Neural cell (in vitro differentiated cells): ENCODE measurements around the gene WBP11. TPM values are rescaled to one million over a fixed set of nuclear protein-coding genes. Genes with fewer than 3 reads are reported as not detected.

Experiments
- H2AFZ ChIP-seq: fragments of 200-600, 300-800 bp; sonication (generic), shearing (Covaris generic); 2 replicates; pipeline ENCODE4 v1.6.0; 2014; ENCODE audit warnings: low read depth, mild to moderate bottlenecking, antibody characterized with exemption, low read length, moderate library complexity
- H3F3A ChIP-seq: fragments of 200-600 bp; shearing (Covaris generic); 2 replicates; pipeline ENCODE4 v1.6.1; 2016; ENCODE audit warnings: mild to moderate bottlenecking, moderate library complexity, mixed read lengths, antibody characterized with exemption, low read length; ENCODE audit not compliant: insufficient read depth, poor library complexity, severe bottlenecking
- H3K27ac ChIP-seq: fragments of 200-600, 300-800 bp; sonication (generic), shearing (Covaris generic); 2 replicates; pipeline ENCODE4 v1.5.1; 2014; ENCODE audit warnings: mild to moderate bottlenecking, low read length, moderate library complexity
- H3K27me3 ChIP-seq: fragments of 300-800, 200-600 bp; sonication (generic), shearing (Covaris generic); 2 replicates; pipeline ENCODE4 v1.6.0; 2014; ENCODE audit warnings: mild to moderate bottlenecking, low read depth, low read length, moderate library complexity; ENCODE audit not compliant: insufficient read depth
- H3K36me3 ChIP-seq: fragments of 300-800, 200-600 bp; sonication (generic), shearing (Covaris generic); 2 replicates; pipeline ENCODE4 v1.5.1; 2014; ENCODE audit warnings: mild to moderate bottlenecking, antibody characterized with exemption, low read length, moderate library complexity; ENCODE audit not compliant: insufficient read depth
- H3K4me2 ChIP-seq: fragments of 300-800, 200-600 bp; sonication (generic), shearing (Covaris generic); 2 replicates; pipeline ENCODE4 v1.6.0; 2014; ENCODE audit warnings: mild to moderate bottlenecking, low read length
- H3K4me3 ChIP-seq: fragments of 300-800, 200-600 bp; sonication (generic), shearing (Covaris generic); 2 replicates; pipeline ENCODE4 v1.5.1; 2014; ENCODE audit warnings: mild to moderate bottlenecking, low read length, moderate library complexity
- H3K79me2 ChIP-seq: fragments of 200-600 bp; shearing (Covaris generic); replicated peaks from 2 replicates; pipeline ENCODE4 v1.6.0; 2014; ENCODE audit warnings: mild to moderate bottlenecking, low read length, moderate library complexity; ENCODE audit not compliant: insufficient read depth
- H3K9ac ChIP-seq: fragments of 300-800, 200-600 bp; sonication (generic), shearing (Covaris generic); 2 replicates; pipeline ENCODE4 v1.6.1; 2016; ENCODE audit warnings: mild to moderate bottlenecking, low read length, mixed read lengths
- H3K9me2 ChIP-seq: fragments of 200-600 bp; shearing (Covaris generic); 2 replicates; pipeline ENCODE4 v1.6.1; 2016; ENCODE audit warnings: mild to moderate bottlenecking, low read length, mixed read lengths; ENCODE audit not compliant: insufficient read depth
- H3K9me3 ChIP-seq: fragments of 200-600, 300-800 bp; sonication (generic), shearing (Covaris generic); 2 replicates; pipeline ENCODE4 v1.6.1; 2016; ENCODE audit warnings: mild to moderate bottlenecking, mixed run types, low read length, moderate library complexity, mixed read lengths
- H4K20me1 ChIP-seq: fragments of 200-600 bp; shearing (Covaris generic); 2 replicates; pipeline ENCODE4 v1.6.1; 2016; ENCODE audit warnings: mild to moderate bottlenecking, mixed run types; ENCODE audit not compliant: insufficient read depth
- CTCF ChIP-seq: fragments of 450-650 bp; IDR thresholded peaks from 2 replicates; pipeline ENCODE4 v1.5.1; 2014; ENCODE audit warnings: antibody characterized with exemption, mild to moderate bottlenecking, moderate library complexity; ENCODE audit not compliant: poor library complexity, severe bottlenecking
- EP300 ChIP-seq: fragments of 450-650 bp; conservative IDR thresholded peaks from 2 replicates; pipeline ENCODE4 v1.6.1; 2014; ENCODE audit warnings: antibody characterized with exemption, mild to moderate bottlenecking, moderate library complexity; ENCODE audit not compliant: poor library complexity, severe bottlenecking
- EZH2 ChIP-seq: fragments of 200-600, 300-800 bp; shearing (Covaris generic), sonication (generic); IDR thresholded peaks from 2 replicates; pipeline ENCODE4 v1.6.1; 2014; ENCODE audit warnings: antibody characterized with exemption, low read length, borderline replicate concordance, mild to moderate bottlenecking; ENCODE audit not compliant: insufficient read depth, poor library complexity, severe bottlenecking
- MXI1 ChIP-seq: fragments of 450-650 bp; conservative IDR thresholded peaks from 2 replicates; pipeline ENCODE4 v1.6.1; 2014; ENCODE audit warnings: antibody characterized with exemption, mild to moderate bottlenecking; ENCODE audit not compliant: poor library complexity, severe bottlenecking
- POLR2AphosphoS5 ChIP-seq: IDR thresholded peaks from 2 replicates; pipeline ENCODE4 v1.6.1; 2012
- RAD21 ChIP-seq: fragments of 450-650 bp; conservative IDR thresholded peaks from 2 replicates; pipeline ENCODE4 v1.6.1; 2014; ENCODE audit warnings: antibody characterized with exemption, mild to moderate bottlenecking, moderate library complexity
- REST ChIP-seq: IDR thresholded peaks from 2 replicates; pipeline ENCODE4 v1.6.1; 2012; ENCODE audit warnings: borderline replicate concordance
- SMC3 ChIP-seq: fragments of 450-650 bp; conservative IDR thresholded peaks from 2 replicates; pipeline ENCODE4 v1.6.1; 2014; ENCODE audit warnings: antibody characterized with exemption, mild to moderate bottlenecking, moderate library complexity; ENCODE audit not compliant: poor library complexity
- TAF1 ChIP-seq: IDR thresholded peaks from 2 replicates; pipeline ENCODE4 v1.6.1; 2012; ENCODE audit warnings: low read depth
- polyA plus RNA-seq: library from polyadenylated mRNA; depleted of rRNA; stranded (reverse); fragments of >200 nt; gene quantifications from 2 replicates; pipeline ENCODE4 v1.2.3, GENCODE V29; 2014

Gene WBP11
- polyA plus RNA-seq, 1 donor from 2014 or later = 12.9 TPM

- no peaks in the 10 kb centered on the region for H3K9me3 ChIP-seq
- H3K36me3 ChIP-seq = no peaks in the 10 kb centered on the region
- TF ChIP-seq SMC3 (no peak), EP300 (no peak), MXI1 (no peak), RAD21 (no peak), POLR2AphosphoS5 (no peak), REST (no peak)
- no peaks in the 10 kb centered on the region for H3K79me2 ChIP-seq
- H3K4me3 ChIP-seq = no peak overlapping the region
- H3F3A ChIP-seq = no peaks in the 10 kb centered on the region
- no peaks in the 10 kb centered on the region for H3K9me2 ChIP-seq
- no peaks in the 10 kb centered on the region for H4K20me1 ChIP-seq
- H3K9ac ChIP-seq = no peak overlapping the region
- H3K27ac ChIP-seq = no peak overlapping the region
- no peak overlapping the region for H3K4me2 ChIP-seq
- no peaks in the 10 kb centered on the region for H3K27me3 ChIP-seq
- H2AFZ ChIP-seq = no peak overlapping the region
These were observed 7.1 kb upstream of the WBP11 start for GRCh38 chr12:14810167-14810952.

GRCh38 chr12:14803830-14804160 lies 517 bp upstream of the WBP11 start:
- H3K9me3 ChIP-seq = no peaks in the 10 kb centered on the region
- no peaks in the 10 kb centered on the region for H3K36me3 ChIP-seq
- H3K9me2 ChIP-seq = no peaks in the 10 kb centered on the region
- peak overlapping the region; percentile 76 for H3K9ac ChIP-seq
- TF ChIP-seq MXI1 (peak; percentile 29), CTCF (no peak), RAD21 (peak; percentile 35)
- no peaks in the 10 kb centered on the region for H3F3A ChIP-seq
- H2AFZ ChIP-seq = peak overlapping the region; percentile 97
- H3K27me3 ChIP-seq = no peaks in the 10 kb centered on the region
- peak overlapping the region; percentile 78 for H3K4me3 ChIP-seq
- H3K27ac ChIP-seq = peak overlapping the region; percentile 93
- H3K4me2 ChIP-seq = peak overlapping the region; percentile 59
- peaks cover 47% of the 10 kb centered on the region for H3K79me2 ChIP-seq
- H4K20me1 ChIP-seq = no peaks in the 10 kb centered on the region

GRCh38 chr12:14802721-14803010 lies 612 bp downstream of the WBP11 start:
- Histone ChIP-seq H3K4me2 (peak overlapping the region; percentile 86), H3K9me3 (no peaks in the 10 kb centered on the region), H3K27ac (peak overlapping the region; percentile 93), H3K9me2 (no peaks in the 10 kb centered on the region), H3K27me3 (no peaks in the 10 kb centered on the region), H3K9ac (peak overlapping the region; percentile 97), H2AFZ (peak overlapping the region; percentile 69), H3F3A (no peaks in the 10 kb centered on the region), H4K20me1 (no peaks in the 10 kb centered on the region), H3K36me3 (peaks cover 9% of the 10 kb centered on the region), H3K4me3 (peak overlapping the region; percentile 78), H3K79me2 (peaks cover 50% of the 10 kb centered on the region)
- no peak for TF ChIP-seq EP300
- no peak for TF ChIP-seq CTCF
- no peak for TF ChIP-seq POLR2AphosphoS5
- no peak for TF ChIP-seq TAF1
- no peak for TF ChIP-seq RAD21
- no peak for TF ChIP-seq SMC3
- TF ChIP-seq REST = no peak
- no peak for TF ChIP-seq EZH2
- no peak for TF ChIP-seq MXI1
